HepG2 (cell line): ENCODE measurements around the gene AK3. TPM values are rescaled to one million over a fixed set of nuclear protein-coding genes. Genes with fewer than 3 reads are reported as not detected.
A peak's percentile ranks its signal among the peaks of the same experiment; 100 is the strongest.

Experiments
- ATAC-seq: fragments of 200-7000 bp; cut with Tn5 transposase; 3 replicates; pipeline ENCODE4 v1.9.1; 2020; ENCODE audit warnings: mild to moderate bottlenecking, moderate library complexity
- BruUV-seq: library from RNA; stranded (reverse); fragments of 400-500 nt; replicated peaks from 2 replicates; lab custom pipeline; 2021; lab: Mats Ljungman, UMichigan
- CTCF ChIA-PET: fragments of 300-600 bp; formaldehyde crosslinking; extraction: SDS; loops from one replicate; lab custom pipeline; 2021; ENCODE audit warnings: low total read pairs, inconsistent platforms, low intra/inter-chr PET ratio; lab: Yijun Ruan, JAX
- POLR2A ChIA-PET: fragments of 350-600 bp; sonication (Branson Sonifier 250); formaldehyde crosslinking; loops from one replicate; lab custom pipeline; 2020; ENCODE audit warnings: antibody characterized with exemption, inconsistent platforms; lab: Yijun Ruan, JAX
- DNase-seq: peaks from one replicate; pipeline ENCODE4 v3.0.0-alpha.2; 2015; ENCODE audit warnings: low spot score
- FAIRE-seq: peaks from 3 replicates; lab custom pipeline; 2011; peaks lifted over from hg19 to GRCh38; lab: Jason Lieb, UNC
- H2AFZ ChIP-seq: one replicate; pipeline ENCODE4 v1.6.1; 2011; ENCODE audit warnings: low read length, inconsistent platforms
- H3K27ac ChIP-seq: fragments of 300-600 bp; 3 replicates; pipeline ENCODE4 v1.8.0; 2011; ENCODE audit warnings: mixed run types, mild to moderate bottlenecking, mixed read lengths, low read length, inconsistent platforms; ENCODE audit not compliant: insufficient read depth; ENCODE audit errors: extremely low read length
- H3K27me3 ChIP-seq, 2 experiments: fragments of 200-600 bp in 1 of 2; 2 replicates in 1 of 2; 3 replicates in 1 of 2; pipeline versions ENCODE4 v1.6.0 to v1.8.0; 2011; ENCODE audit warnings: low read length in 2 of 2, mild to moderate bottlenecking in 2 of 2, moderate library complexity in 2 of 2, inconsistent platforms in 1 of 2; ENCODE audit not compliant: insufficient read depth in 2 of 2, control insufficient read depth in 1 of 2
- H3K36me3 ChIP-seq, 2 experiments: fragments of 200-600 bp in 1 of 2; replicated peaks in 1 of 2; 2 replicates in 1 of 2; 3 replicates in 1 of 2; pipeline versions ENCODE4 v1.5.1 to v1.8.0; 2011; ENCODE audit warnings: low read length in 2 of 2, inconsistent platforms in 1 of 2; ENCODE audit not compliant: insufficient read depth in 2 of 2, control insufficient read depth in 1 of 2
- H3K4me1 ChIP-seq: 2 replicates; pipeline ENCODE4 v1.5.1; 2012; ENCODE audit warnings: low read length, inconsistent platforms; ENCODE audit not compliant: insufficient read depth
- H3K4me2 ChIP-seq: 2 replicates; pipeline ENCODE4 v1.6.0; 2011; ENCODE audit warnings: low read depth, low read length, inconsistent platforms
- H3K4me3 ChIP-seq, 3 experiments: fragments of 200-600 bp in 1 of 3; sonication (generic), shearing (Covaris generic) in 1 of 3; replicated peaks in 1 of 3; 2 replicates each; pipeline ENCODE4 v1.5.1; 2011 to 2016; ENCODE audit warnings: low read length in 3 of 3, inconsistent platforms in 2 of 3, low read depth in 2 of 3, mild to moderate bottlenecking in 2 of 3, control low read depth in 1 of 3, mixed read lengths in 1 of 3; ENCODE audit not compliant: insufficient read depth in 1 of 3
- H3K79me2 ChIP-seq: one replicate; pipeline ENCODE4 v1.6.1; 2011; ENCODE audit warnings: low read length, inconsistent platforms; ENCODE audit not compliant: insufficient read depth
- H3K9ac ChIP-seq: 2 replicates; pipeline ENCODE4 v1.6.0; 2011; ENCODE audit warnings: mild to moderate bottlenecking, low read depth, low read length, inconsistent platforms; ENCODE audit not compliant: insufficient read depth
- H3K9me3 ChIP-seq: 2 replicates; pipeline ENCODE4 v1.5.1; 2012; ENCODE audit warnings: mild to moderate bottlenecking, low read length
- H4K20me1 ChIP-seq: 2 replicates; pipeline ENCODE4 v1.6.0; 2011; ENCODE audit warnings: inconsistent platforms, mild to moderate bottlenecking, low read length, moderate library complexity; ENCODE audit not compliant: insufficient read depth
- CEBPG ChIP-seq: IDR thresholded peaks from 2 replicates; pipeline ENCODE4 v1.6.1; 2016
- GABPA ChIP-seq, 2 experiments: IDR thresholded peaks; 2 replicates each; pipeline ENCODE4 v1.6.1; 2011 to 2016; ENCODE audit warnings: low read depth in 2 of 2, low read length in 1 of 2, missing biosample characterization in 1 of 2, missing genetic modification characterization in 1 of 2
- GATAD2A ChIP-seq: IDR thresholded peaks from 2 replicates; pipeline ENCODE4 v1.6.1; 2016
- MED1 ChIP-seq: sonication (generic); formaldehyde crosslinking; IDR thresholded peaks from 2 replicates; pipeline ENCODE4 v1.4.0; 2020; ENCODE audit warnings: missing genetic modification reagents
- MED8 ChIP-seq: sonication (generic); formaldehyde crosslinking; IDR thresholded peaks from 2 replicates; pipeline ENCODE4 v1.8.1; 2023; ENCODE audit warnings: mild to moderate bottlenecking, missing genetic modification reagents; ENCODE audit not compliant: insufficient replicate concordance
- MIER2 ChIP-seq: IDR thresholded peaks from 2 replicates; pipeline ENCODE4 v1.6.1; 2016; ENCODE audit warnings: missing biosample characterization, missing genetic modification reagents
- NCOR1 ChIP-seq: fragments of 200-600 bp; sonication (generic); IDR thresholded peaks from 2 replicates; pipeline ENCODE4 v1.7.0; 2017; ENCODE audit warnings: antibody characterized with exemption, low read length, borderline replicate concordance
- TAF15 ChIP-seq: fragments of 200-400 bp; formaldehyde crosslinking; IDR thresholded peaks from one replicate; pipeline ENCODE4 v1.6.1; 2018; ENCODE audit warnings: mild to moderate bottlenecking, low read depth, low read length; ENCODE audit not compliant: poor library complexity, severe bottlenecking
- ZFAT ChIP-seq: sonication (generic); formaldehyde crosslinking; conservative IDR thresholded peaks from 2 replicates; pipeline ENCODE4 v1.8.1; 2023; ENCODE audit warnings: missing genetic modification reagents, inconsistent platforms
- ZNF230 ChIP-seq: sonication (generic); formaldehyde crosslinking; IDR thresholded peaks from 2 replicates; pipeline ENCODE4 v1.4.0; 2020; ENCODE audit warnings: mild to moderate bottlenecking, missing genetic modification reagents
- WGBS: methylation state at CpG from one replicate; pipeline ENCODE4 v1.1.6; 2017; ENCODE audit warnings: low lambda C conversion rate; 5-methylcytosine and 5-hydroxymethylcytosine counted together
- in situ Hi-C: cut with HindIII; loops from 2 replicates; pipeline ENCODE4 v1.10.0; 2017; ENCODE audit warnings: low pct_unique_long_range_greater_than_20kb; ENCODE audit not compliant: extremely low pct_ligation_motif_present
- intact Hi-C: fragments of 100-400 bp; cut with micrococcal nuclease; formaldehyde crosslinking; loops from one replicate; pipeline ENCODE4 v1.10.0; 2022; ENCODE audit not compliant: unreplicated experiment
- polyA plus RNA-seq, 8 experiments: library from polyadenylated mRNA; depleted of rRNA in 3 of 8; stranded (reverse) in 7 of 8; unstranded in 1 of 8; fragments of >200 nt; fragmentation: Illumina TruSeq in 4 of 8; extraction: Trizol in 4 of 8; gene quantifications; 2 replicates each; pipeline versions ENCODE4 v1.2.1 to v1.2.3, GENCODE V29; 2011 to 2016; ENCODE audit warnings: low read depth in 4 of 8, missing spikeins in 1 of 8, mixed read lengths in 1 of 8; ENCODE audit not compliant: insufficient read depth in 1 of 8
- total RNA-seq, 5 experiments: library from RNA; depleted of rRNA; stranded (reverse); fragments of >200 nt; fragmentation: Illumina TruSeq; extraction: Trizol; gene quantifications; 2 replicates each; pipeline ENCODE4 v1.2.3, GENCODE V29; 2016; ENCODE audit warnings: low read depth in 1 of 5
- TF ChIP-seq, protein P1 (sequence below): IDR thresholded peaks from 2 replicates; pipeline ENCODE4 v1.4.0; 2020; ENCODE audit warnings: mild to moderate bottlenecking, missing genetic modification reagents

Gene AK3
- total and polyA plus RNA-seq, 2 of the 13 experiments (the other 11 are each of a cell fraction or from before 2014, with no cell fraction given) = 76.8 to 109 TPM

DNA sequence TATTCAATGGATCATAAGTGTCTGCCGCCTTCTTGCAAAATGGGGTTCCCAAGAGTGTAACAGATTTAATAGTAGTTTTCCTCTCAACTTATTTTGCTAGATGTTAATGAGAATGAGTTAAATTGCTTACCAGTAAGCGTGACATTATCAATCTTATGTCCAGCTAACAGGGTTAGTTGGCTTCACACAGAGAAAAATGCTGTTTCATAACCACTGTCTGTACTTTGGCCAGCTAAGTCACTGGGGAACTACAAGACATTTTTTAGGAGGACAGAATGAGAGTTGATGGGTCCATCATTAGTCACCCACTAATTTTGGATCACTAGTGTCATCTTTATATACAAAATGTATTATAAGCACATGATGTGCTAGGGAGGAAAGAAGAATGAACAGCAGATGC is 60.3 kb downstream of the AK3 start (continued):
- no peak for TF ChIP-seq TAF15
- peak; percentile 42; the same call in 1 of the 2 replicates for TF ChIP-seq CEBPG (CRISPR knock-in tag)
- TF ChIP-seq MED1 (CRISPR knock-in tag) = 0 out of 2 replicates have a peak, but pooled peaks have one; percentile 18
- TF ChIP-seq MED8 (CRISPR knock-in tag) = no peak
- no peak for TF ChIP-seq ZFAT (CRISPR knock-in tag)
- TF ChIP-seq GATAD2A (CRISPR knock-in tag) = peak; percentile 29; the same call in 1 of the 2 replicates
- TF ChIP-seq GABPA (IDR thresholded peaks at IDR 0.05; ENCODE audit: low read depth, low read length) = no peak
- TF ChIP-seq GABPA (CRISPR knock-in tag; IDR thresholded peaks at IDR 0.05; ENCODE audit: low read depth) = 0 out of 2 replicates have a peak, but pooled peaks have one; percentile 11
- TF ChIP-seq, protein P1, sequence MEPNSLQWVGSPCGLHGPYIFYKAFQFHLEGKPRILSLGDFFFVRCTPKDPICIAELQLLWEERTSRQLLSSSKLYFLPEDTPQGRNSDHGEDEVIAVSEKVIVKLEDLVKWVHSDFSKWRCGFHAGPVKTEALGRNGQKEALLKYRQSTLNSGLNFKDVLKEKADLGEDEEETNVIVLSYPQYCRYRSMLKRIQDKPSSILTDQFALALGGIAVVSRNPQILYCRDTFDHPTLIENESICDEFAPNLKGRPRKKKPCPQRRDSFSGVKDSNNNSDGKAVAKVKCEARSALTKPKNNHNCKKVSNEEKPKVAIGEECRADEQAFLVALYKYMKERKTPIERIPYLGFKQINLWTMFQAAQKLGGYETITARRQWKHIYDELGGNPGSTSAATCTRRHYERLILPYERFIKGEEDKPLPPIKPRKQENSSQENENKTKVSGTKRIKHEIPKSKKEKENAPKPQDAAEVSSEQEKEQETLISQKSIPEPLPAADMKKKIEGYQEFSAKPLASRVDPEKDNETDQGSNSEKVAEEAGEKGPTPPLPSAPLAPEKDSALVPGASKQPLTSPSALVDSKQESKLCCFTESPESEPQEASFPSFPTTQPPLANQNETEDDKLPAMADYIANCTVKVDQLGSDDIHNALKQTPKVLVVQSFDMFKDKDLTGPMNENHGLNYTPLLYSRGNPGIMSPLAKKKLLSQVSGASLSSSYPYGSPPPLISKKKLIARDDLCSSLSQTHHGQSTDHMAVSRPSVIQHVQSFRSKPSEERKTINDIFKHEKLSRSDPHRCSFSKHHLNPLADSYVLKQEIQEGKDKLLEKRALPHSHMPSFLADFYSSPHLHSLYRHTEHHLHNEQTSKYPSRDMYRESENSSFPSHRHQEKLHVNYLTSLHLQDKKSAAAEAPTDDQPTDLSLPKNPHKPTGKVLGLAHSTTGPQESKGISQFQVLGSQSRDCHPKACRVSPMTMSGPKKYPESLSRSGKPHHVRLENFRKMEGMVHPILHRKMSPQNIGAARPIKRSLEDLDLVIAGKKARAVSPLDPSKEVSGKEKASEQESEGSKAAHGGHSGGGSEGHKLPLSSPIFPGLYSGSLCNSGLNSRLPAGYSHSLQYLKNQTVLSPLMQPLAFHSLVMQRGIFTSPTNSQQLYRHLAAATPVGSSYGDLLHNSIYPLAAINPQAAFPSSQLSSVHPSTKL = peak; percentile 28; the same call in 1 of the 2 replicates
- 0 out of 2 replicates have a peak, but pooled peaks have one; percentile 27 for TF ChIP-seq NCOR1

DNA sequence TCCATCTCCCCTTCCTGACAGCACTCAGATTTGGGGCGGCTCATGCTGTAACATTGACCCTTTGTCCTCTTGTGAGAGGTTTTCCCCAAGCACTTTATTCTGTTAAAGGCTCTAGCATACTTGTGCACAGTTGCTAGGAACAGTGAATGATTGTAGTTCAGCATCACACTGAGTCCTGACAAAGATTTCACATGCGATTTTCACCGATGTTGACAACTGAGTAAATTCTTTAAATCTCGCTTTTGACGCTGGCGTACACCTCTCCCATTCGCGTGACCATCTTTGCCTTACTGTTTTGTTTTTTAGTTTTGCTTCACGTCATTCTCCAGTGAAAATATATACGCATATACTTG is 60.9 kb downstream of the AK3 start:
- ATAC-seq (peak; percentile 30), FAIRE-seq (peak; percentile 4)
- Histone ChIP-seq H3K4me3 (peak overlapping the region; percentile 76 to 94 (median 79)), H3K27me3 (no peaks in the 10 kb centered on the region; a peak in 1 of 5 replicates), H3K79me2 (peaks cover 31% of the 10 kb centered on the region), H3K36me3 (peaks cover 1 to 8% of the 10 kb centered on the region in 2 experiments; a peak in 4 of 5 replicates), H3K9me3 (no peaks in the 10 kb centered on the region)
- CTCF ChIA-PET = interaction anchor here (1.2 kb wide), 1 partner anchor 19 kb away, joined by 3 read pairs; the partner anchor contains the start of gene PLPP6
- intact Hi-C loops = loop anchor here (2.0 kb wide), 1 partner anchor 21 kb away; no protein-coding TSS in a partner anchor
- in situ Hi-C loops = no loop called here
- 2% methylated on average over 10 of the region's 10 CpGs for WGBS
- no peak for TF ChIP-seq MIER2 (CRISPR knock-in tag)
- peak; percentile 3; the same call in 1 of the 2 replicates for TF ChIP-seq ZNF230 (CRISPR knock-in tag)
- TF ChIP-seq, all 625 proteins: peak for 1
- no TSS peak for BruUV-seq
- POLR2A ChIA-PET = interaction anchor here (0.9 to 1.4 kb wide), 8 partner anchors 14 to 112 kb away, joined by 3 to 19 read pairs (median 6); partner anchors contain the start of genes AK3, PLPP6 and SPATA6L
- Histone ChIP-seq H2AFZ (peak overlapping the region; percentile 57), H3K4me1 (peaks cover 41% of the 10 kb centered on the region), H3K4me2 (peak overlapping the region; percentile 92), H4K20me1 (peaks cover 4% of the 10 kb centered on the region; the same call in 1 of the 2 replicates), H3K27ac (peak overlapping the region; percentile 99), H3K9ac (peak overlapping the region; percentile 96)
- no peak for DNase-seq
